NB4 (cell line): ENCODE results near the gene PNRC2.

Source experiments
- DNase-seq: peaks from one replicate; pipeline ENCODE4 v3.0.0; 2010; ENCODE audit warnings: low read depth
- H3K4me3 ChIP-seq: one replicate; pipeline ENCODE4 v1.5.1; 2011; ENCODE audit warnings: mild to moderate bottlenecking, low read depth, low read length, moderate library complexity
- CTCF ChIP-seq: IDR thresholded peaks from one replicate; pipeline ENCODE4 v1.5.1; 2012; ENCODE audit warnings: low read depth, low read length
- MAX ChIP-seq: IDR thresholded peaks from 2 replicates; pipeline ENCODE4 v1.6.1; 2011; ENCODE audit warnings: low read depth, low read length
- MYC ChIP-seq: IDR thresholded peaks from 2 replicates; pipeline ENCODE4 v1.6.1; 2011; ENCODE audit warnings: low read depth, low read length
- POLR2A ChIP-seq: IDR thresholded peaks from 2 replicates; pipeline ENCODE4 v1.6.1; 2011; ENCODE audit warnings: mild to moderate bottlenecking; ENCODE audit not compliant: insufficient read length; ENCODE audit errors: extremely low read depth

PNRC2 gene

GRCh38 chr1:23924601-23925000 is 35.0 kb upstream of the PNRC2 start:
- DNase-seq: no peak
- H3K4me3 ChIP-seq: no peak overlapping the region
- TF ChIP-seq MYC (no peak), POLR2A (no peak), CTCF (no peak), MAX (no peak)

DNA sequence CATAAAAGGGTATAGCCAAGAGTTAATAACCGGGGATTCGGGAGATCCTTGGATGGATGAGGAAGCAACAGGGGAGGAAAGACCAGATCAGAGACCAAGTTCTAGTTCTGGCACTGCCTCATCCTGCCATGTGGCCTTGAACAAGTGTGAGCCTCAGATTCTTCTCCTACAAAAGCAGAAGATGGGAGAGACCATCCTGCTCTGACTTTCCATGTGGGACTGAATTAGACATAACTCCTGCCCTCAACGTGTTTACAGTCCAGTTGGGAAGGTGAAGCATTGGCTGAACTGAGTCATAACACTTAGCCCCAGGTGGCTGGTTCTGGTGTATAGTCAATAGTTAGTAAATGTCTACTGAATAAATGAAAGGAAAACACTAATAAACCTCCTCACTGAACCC is 34.3 kb upstream of the PNRC2 start:
- no peak for DNase-seq
- TF ChIP-seq MYC (no peak), CTCF (no peak), MAX (no peak), POLR2A (no peak)
- H3K4me3 ChIP-seq: no peak overlapping the region

DNA sequence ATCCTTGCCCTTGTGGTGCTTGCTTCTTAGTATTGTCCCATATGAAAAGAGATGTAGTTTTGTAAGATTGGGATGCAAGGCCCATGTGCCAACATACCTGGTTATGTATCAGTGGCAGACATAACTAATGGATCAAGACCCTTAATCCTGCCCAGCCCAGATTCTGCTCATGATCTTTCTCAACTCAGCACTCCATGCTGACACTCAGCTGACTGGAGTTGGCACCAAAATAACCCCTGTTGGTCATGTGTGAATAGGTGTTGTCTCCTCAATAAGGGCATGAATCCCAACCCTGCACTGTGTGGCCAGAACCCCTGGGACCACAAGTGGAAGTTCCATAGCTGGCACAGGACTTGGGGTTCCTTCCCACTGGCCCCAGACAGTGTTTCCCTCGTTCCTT is 32.5 kb upstream of the PNRC2 start:
- no peak overlapping the region for H3K4me3 ChIP-seq
- DNase-seq: no peak
- TF ChIP-seq MYC (no peak), CTCF (no peak), POLR2A (no peak), MAX (no peak)

GRCh38 chr1:23928789-23929188 is 30.8 kb upstream of the PNRC2 start:
- TF ChIP-seq POLR2A (no peak), MAX (no peak), MYC (no peak), CTCF (no peak)
- H3K4me3 ChIP-seq: no peak overlapping the region
- no peak for DNase-seq

DNA sequence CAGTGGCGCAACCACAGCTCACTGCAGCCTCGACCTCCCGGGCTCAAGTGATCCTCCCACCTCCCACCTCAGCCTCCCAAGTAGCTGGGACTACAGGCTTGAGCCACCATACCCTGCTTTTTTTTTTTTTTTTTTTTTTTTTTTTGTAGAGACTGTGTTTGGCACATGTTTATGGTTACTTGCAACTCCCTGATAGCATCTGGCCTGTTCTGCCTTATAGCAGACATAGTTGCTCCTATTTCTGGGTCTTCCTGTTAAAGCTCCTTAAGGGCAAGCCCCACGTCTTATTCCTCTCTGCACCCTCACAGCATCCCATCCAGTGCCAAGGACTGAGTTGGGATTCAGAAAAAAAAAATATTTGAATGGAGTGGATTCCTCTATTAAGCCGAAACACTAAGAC is 29.4 kb upstream of the PNRC2 start:
- no peak for TF ChIP-seq MYC
- TF ChIP-seq POLR2A: no peak
- TF ChIP-seq MAX: no peak
- TF ChIP-seq CTCF: no peak
- DNase-seq: no peak
- no peak overlapping the region for H3K4me3 ChIP-seq

DNA sequence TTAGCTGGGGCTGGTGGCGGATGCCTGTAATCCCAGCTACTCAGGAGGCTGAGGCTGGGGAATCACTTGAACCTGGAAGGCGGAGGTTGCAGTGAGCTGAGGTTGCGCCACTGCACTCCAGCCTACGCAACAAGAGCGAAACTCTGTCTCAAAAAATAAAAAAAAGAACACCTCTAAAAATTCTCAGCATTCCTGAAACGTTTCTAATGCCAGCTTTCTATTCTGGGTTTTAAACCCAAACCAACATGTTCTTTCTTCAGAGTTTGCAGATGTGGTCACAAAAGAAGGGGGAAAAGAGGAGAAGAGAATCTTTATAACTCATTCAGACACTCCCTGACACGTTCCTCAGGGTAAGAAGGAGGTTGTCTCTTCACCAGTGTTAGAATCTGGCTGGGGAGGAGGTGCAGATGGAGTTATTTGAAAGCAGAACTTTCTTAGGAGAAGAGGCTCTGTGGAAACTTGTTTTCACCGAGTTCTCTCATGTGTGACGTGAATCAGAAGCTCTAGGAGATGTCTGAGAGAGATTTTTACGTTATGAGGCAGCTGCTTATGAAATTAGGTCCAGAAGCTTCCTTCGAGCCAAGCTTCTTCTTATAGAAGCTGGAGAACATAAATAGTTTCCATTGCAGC is 28.7 kb upstream of the PNRC2 start:
- no peak for DNase-seq
- TF ChIP-seq POLR2A (no peak), CTCF (no peak), MAX (no peak), MYC (no peak)
- no peak overlapping the region for H3K4me3 ChIP-seq
